ENCODE results near the gene CST7. TPM values are rescaled to one million over a fixed set of nuclear protein-coding genes. Genes with fewer than 3 reads are reported as not detected.

Gene CST7
- total RNA-seq, 1 donor from 2014 or later, result 0.25 TPM

DNA sequence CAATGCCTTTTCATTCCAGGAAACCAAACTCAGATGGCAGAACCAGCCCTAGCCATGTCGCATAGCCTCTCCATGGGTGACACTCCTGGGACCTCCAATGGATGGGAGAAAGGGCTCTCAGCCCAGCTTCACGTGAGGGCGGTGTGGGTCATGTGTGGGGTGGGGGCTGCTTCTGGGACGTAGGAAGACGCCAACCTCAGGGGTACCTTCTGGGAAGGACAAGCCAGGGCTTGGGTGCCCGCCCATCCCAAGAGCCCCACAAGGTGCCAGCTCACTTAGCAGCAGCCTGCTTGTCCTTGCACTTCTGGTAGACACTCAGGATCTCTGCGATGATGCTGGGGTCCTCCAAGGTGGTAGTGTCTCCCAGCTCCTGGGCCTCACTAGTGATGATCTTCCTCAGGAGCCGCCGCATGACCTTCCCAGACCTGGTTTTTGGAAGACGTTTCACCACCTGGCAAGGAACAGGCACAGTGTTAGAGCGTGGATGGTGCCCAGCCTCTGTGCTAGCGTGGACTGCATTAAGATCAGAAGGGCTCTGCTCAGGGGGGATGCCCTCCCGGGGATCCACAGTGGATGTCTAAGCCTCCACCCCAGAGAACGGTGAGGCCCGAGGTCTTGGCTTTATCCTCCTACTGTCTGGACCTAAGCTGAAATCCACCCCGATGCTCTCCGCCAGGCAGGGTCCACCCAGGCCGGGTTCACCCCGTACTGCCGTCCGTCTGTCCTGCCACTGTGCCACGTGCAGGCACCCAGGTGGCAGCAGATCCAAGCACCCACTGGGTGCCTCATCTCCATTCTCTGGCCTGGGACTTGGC is 58.6 kb downstream of the CST7 start:
- no peaks in the 10 kb centered on the region for H4K20me1 ChIP-seq (ENCODE audit: insufficient read depth, low read length)
- TF ChIP-seq EZH2 (IDR thresholded peaks at IDR 0.05; ENCODE audit: insufficient read depth, low read length), result no peak
- TF ChIP-seq, protein P1, sequence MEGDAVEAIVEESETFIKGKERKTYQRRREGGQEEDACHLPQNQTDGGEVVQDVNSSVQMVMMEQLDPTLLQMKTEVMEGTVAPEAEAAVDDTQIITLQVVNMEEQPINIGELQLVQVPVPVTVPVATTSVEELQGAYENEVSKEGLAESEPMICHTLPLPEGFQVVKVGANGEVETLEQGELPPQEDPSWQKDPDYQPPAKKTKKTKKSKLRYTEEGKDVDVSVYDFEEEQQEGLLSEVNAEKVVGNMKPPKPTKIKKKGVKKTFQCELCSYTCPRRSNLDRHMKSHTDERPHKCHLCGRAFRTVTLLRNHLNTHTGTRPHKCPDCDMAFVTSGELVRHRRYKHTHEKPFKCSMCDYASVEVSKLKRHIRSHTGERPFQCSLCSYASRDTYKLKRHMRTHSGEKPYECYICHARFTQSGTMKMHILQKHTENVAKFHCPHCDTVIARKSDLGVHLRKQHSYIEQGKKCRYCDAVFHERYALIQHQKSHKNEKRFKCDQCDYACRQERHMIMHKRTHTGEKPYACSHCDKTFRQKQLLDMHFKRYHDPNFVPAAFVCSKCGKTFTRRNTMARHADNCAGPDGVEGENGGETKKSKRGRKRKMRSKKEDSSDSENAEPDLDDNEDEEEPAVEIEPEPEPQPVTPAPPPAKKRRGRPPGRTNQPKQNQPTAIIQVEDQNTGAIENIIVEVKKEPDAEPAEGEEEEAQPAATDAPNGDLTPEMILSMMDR (IDR thresholded peaks at IDR 0.05; ENCODE audit: insufficient read depth, low read depth, low read length), result no peak
- FAIRE-seq (no peak), DNase-seq (ENCODE audit: low read depth) (no peak)
- H3K4me1 ChIP-seq (ENCODE audit: insufficient read depth, low read length), result no peaks in the 10 kb centered on the region
- no peaks in the 10 kb centered on the region for H3K79me2 ChIP-seq (ENCODE audit: insufficient read depth, low read length)
- no peak overlapping the region for H2AFZ ChIP-seq (ENCODE audit: low read depth, low read length)
- Mint-ChIP-seq H3K4me3 (ENCODE audit: unreplicated experiment) (no peak overlapping the region), H3K36me3 (ENCODE audit: low read depth, unreplicated experiment) (no peaks in the 10 kb centered on the region), H3K27ac (ENCODE audit: unreplicated experiment) (no peak overlapping the region), H3K9me3 (ENCODE audit: unreplicated experiment) (no peaks in the 10 kb centered on the region), H3K4me1 (ENCODE audit: low read depth, unreplicated experiment) (no peaks in the 10 kb centered on the region), H3K27me3 (ENCODE audit: low read depth, unreplicated experiment) (peaks cover 55% of the 10 kb centered on the region)
- H3K4me2 ChIP-seq (ENCODE audit: low read length), result no peak overlapping the region
- no peaks in the 10 kb centered on the region for H3K9me3 ChIP-seq (ENCODE audit: insufficient read depth, low read depth, low read length)
- no peak overlapping the region for H3K4me3 ChIP-seq (ENCODE audit: insufficient read depth, low read depth, low read length)
- H3K27me3 ChIP-seq (ENCODE audit: insufficient read depth, low read length), result peaks cover 8% of the 10 kb centered on the region
- no peaks in the 10 kb centered on the region for H3K36me3 ChIP-seq (ENCODE audit: insufficient read depth, low read length)
- H3K9ac ChIP-seq (ENCODE audit: low read length), result no peak overlapping the region
- H3K27ac ChIP-seq (ENCODE audit: low read depth, low read length), result no peak overlapping the region

DNA sequence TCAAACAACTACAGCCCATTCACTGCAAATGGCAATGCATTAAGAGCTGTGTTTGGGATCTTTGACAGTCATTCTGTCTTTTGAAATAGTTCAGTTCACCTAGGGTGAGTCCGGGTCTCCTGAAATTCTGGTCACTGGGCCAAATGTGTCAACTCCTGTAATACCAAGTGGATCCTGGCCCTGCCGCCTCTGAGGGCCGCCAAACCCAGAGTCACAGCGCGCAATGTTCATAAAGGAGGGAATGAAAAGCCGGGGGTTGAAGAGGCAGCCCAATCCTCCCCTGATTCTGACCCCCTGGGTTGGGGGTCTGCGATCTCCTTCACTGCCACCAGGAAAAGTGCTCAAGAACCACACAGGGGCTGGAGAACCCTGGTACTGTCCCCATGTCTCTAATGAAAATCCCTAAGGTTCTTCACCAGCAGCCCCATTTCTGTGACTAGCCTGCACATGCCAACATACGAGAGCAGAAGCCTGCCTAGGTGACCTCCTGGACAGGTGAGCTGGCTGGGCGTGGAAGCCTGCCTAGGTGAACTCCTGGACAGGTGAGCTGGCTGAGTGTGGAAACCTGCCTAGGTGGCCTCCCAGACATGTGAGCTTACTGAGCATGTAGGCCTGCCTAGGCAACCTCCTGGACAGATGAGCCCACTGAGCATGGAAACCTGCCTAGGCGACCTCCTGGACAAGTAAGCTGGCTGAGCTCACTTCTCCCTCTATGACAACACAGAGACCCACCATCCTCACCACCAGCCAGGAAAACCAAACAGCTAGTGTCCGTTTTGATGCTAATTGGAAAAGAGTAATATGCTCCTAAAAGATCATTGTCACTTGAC is 59.5 kb downstream of the CST7 start:
- no peak overlapping the region for H3K4me3 Mint-ChIP-seq (ENCODE audit: unreplicated experiment)
- DNase-seq (ENCODE audit: low read depth) (no peak), FAIRE-seq (no peak)
- H3K9me3 Mint-ChIP-seq (ENCODE audit: unreplicated experiment), result no peaks in the 10 kb centered on the region
- Histone ChIP-seq H3K4me2 (ENCODE audit: low read length) (no peak overlapping the region), H3K79me2 (ENCODE audit: insufficient read depth, low read length) (no peaks in the 10 kb centered on the region), H3K9me3 (ENCODE audit: insufficient read depth, low read depth, low read length) (no peaks in the 10 kb centered on the region), H3K4me3 (ENCODE audit: insufficient read depth, low read depth, low read length) (no peak overlapping the region), H3K9ac (ENCODE audit: low read length) (no peak overlapping the region), H3K36me3 (ENCODE audit: insufficient read depth, low read length) (no peaks in the 10 kb centered on the region), H2AFZ (ENCODE audit: low read depth, low read length) (no peak overlapping the region), H4K20me1 (ENCODE audit: insufficient read depth, low read length) (no peaks in the 10 kb centered on the region), H3K27me3 (ENCODE audit: insufficient read depth, low read length) (peaks cover 8% of the 10 kb centered on the region), H3K27ac (ENCODE audit: low read depth, low read length) (no peak overlapping the region), H3K4me1 (ENCODE audit: insufficient read depth, low read length) (no peaks in the 10 kb centered on the region)
- no peak overlapping the region for H3K27ac Mint-ChIP-seq (ENCODE audit: unreplicated experiment)
- no peaks in the 10 kb centered on the region for H3K36me3 Mint-ChIP-seq (ENCODE audit: low read depth, unreplicated experiment)
- TF ChIP-seq EZH2 (IDR thresholded peaks at IDR 0.05; ENCODE audit: insufficient read depth, low read length), result no peak
- TF ChIP-seq, protein P1 (IDR thresholded peaks at IDR 0.05; ENCODE audit: insufficient read depth, low read depth, low read length), result no peak
- no peaks in the 10 kb centered on the region for H3K4me1 Mint-ChIP-seq (ENCODE audit: low read depth, unreplicated experiment)
- peaks cover 58% of the 10 kb centered on the region for H3K27me3 Mint-ChIP-seq (ENCODE audit: low read depth, unreplicated experiment)

Other genes with a start within 250 kb of the CST7 start
- gene APMAP, start 43.5 kb downstream of the CST7 start, total RNA-seq, result 110 and 114 TPM in 2 replicates
- gene ACSS1, start 108.9 kb downstream of the CST7 start, total RNA-seq, result 0.24 and 0.27 TPM in 2 replicates
- gene VSX1, start 132.9 kb downstream of the CST7 start, total RNA-seq, result not detected in 2 replicates
- 50.7 and 57.8 TPM in 2 replicates for gene ENTPD6, start 246.4 kb downstream of the CST7 start, total RNA-seq